ENCODE data around the gene LRCH3. TPM values are rescaled to one million over a fixed set of nuclear protein-coding genes. Genes with fewer than 3 reads are reported as not detected.

LRCH3 gene
- total RNA-seq, 1 experiment from 2014 or later = 75.8 TPM

DNA sequence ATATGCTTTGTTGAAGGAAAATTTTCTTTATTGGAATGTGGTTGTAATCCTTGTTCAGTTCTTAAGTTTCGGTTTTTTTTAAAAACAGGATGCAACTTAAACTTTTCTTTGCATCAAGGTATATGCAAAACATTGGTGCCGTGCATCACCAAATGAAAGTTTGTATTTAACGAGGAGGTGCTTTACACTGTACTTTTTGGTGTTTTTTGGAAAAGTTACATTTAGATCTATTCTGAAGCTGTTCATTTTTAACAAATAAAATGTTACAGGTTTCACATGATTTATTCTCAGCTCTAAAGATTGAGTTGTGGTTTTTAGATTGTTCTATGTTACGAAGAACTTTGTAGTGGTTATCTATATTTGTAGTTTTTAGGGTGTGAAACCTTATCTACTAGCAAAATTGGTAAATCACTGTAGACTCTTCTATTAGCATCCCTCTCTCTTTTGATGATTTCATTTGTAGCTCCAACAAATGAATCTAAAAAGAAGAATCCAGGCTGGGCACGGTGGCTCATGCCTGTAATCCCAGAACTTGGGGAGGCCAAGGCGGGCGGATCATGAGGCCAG, 7.0 kb upstream of the LRCH3 start:
- no peak for ATAC-seq
- Histone ChIP-seq H3K36me3 (ENCODE audit: control insufficient read depth, insufficient read depth, low read length) (peaks cover 29% of the 10 kb centered on the region), H3K27ac (ENCODE audit: low read length) (no peak overlapping the region), H3K27me3 (ENCODE audit: control insufficient read depth, insufficient read depth, low read length) (no peaks in the 10 kb centered on the region), H3K4me1 (ENCODE audit: control insufficient read depth, insufficient read depth, low read length) (no peaks in the 10 kb centered on the region), H3K9me3 (ENCODE audit: control insufficient read depth, insufficient read depth, low read depth, low read length) (no peaks in the 10 kb centered on the region), H3K4me3 (ENCODE audit: low read depth in 2 of 2, low read length in 2 of 2) (no peak overlapping the region)
- ChIA-PET CTCF (no interaction called here), POLR2A (no interaction called here)
- in situ Hi-C loops (cut with HindIII; ENCODE audit: low pct_unique_long_range_greater_than_20kb, low sequenced_read_pairs) = no loop called here
- TF ChIP-seq, protein P1, sequence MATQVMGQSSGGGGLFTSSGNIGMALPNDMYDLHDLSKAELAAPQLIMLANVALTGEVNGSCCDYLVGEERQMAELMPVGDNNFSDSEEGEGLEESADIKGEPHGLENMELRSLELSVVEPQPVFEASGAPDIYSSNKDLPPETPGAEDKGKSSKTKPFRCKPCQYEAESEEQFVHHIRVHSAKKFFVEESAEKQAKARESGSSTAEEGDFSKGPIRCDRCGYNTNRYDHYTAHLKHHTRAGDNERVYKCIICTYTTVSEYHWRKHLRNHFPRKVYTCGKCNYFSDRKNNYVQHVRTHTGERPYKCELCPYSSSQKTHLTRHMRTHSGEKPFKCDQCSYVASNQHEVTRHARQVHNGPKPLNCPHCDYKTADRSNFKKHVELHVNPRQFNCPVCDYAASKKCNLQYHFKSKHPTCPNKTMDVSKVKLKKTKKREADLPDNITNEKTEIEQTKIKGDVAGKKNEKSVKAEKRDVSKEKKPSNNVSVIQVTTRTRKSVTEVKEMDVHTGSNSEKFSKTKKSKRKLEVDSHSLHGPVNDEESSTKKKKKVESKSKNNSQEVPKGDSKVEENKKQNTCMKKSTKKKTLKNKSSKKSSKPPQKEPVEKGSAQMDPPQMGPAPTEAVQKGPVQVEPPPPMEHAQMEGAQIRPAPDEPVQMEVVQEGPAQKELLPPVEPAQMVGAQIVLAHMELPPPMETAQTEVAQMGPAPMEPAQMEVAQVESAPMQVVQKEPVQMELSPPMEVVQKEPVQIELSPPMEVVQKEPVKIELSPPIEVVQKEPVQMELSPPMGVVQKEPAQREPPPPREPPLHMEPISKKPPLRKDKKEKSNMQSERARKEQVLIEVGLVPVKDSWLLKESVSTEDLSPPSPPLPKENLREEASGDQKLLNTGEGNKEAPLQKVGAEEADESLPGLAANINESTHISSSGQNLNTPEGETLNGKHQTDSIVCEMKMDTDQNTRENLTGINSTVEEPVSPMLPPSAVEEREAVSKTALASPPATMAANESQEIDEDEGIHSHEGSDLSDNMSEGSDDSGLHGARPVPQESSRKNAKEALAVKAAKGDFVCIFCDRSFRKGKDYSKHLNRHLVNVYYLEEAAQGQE (IDR thresholded peaks at IDR 0.05; ENCODE audit: insufficient read depth in 1 of 2, low read depth in 2 of 2, low read length in 1 of 2) = no peak
- TF ChIP-seq, protein P2, sequence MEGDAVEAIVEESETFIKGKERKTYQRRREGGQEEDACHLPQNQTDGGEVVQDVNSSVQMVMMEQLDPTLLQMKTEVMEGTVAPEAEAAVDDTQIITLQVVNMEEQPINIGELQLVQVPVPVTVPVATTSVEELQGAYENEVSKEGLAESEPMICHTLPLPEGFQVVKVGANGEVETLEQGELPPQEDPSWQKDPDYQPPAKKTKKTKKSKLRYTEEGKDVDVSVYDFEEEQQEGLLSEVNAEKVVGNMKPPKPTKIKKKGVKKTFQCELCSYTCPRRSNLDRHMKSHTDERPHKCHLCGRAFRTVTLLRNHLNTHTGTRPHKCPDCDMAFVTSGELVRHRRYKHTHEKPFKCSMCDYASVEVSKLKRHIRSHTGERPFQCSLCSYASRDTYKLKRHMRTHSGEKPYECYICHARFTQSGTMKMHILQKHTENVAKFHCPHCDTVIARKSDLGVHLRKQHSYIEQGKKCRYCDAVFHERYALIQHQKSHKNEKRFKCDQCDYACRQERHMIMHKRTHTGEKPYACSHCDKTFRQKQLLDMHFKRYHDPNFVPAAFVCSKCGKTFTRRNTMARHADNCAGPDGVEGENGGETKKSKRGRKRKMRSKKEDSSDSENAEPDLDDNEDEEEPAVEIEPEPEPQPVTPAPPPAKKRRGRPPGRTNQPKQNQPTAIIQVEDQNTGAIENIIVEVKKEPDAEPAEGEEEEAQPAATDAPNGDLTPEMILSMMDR (IDR thresholded peaks at IDR 0.05) = no peak
- TF ChIP-seq TCF7L2 (IDR thresholded peaks at IDR 0.05; ENCODE audit: low read depth, low read length) (no peak), POLR2AphosphoS5 (IDR thresholded peaks at IDR 0.05; ENCODE audit: low read depth, low read length) (no peak), SIN3A (IDR thresholded peaks at IDR 0.05; ENCODE audit: borderline replicate concordance, insufficient read depth, low read depth, low read length) (no peak)
- intact Hi-C loops (cut with micrococcal nuclease; ENCODE audit: unreplicated experiment) = no loop called here
- no peak for DNase-seq (ENCODE audit: low read depth, low spot score)
- BruUV-seq (replicated peaks) = no TSS peak

DNA sequence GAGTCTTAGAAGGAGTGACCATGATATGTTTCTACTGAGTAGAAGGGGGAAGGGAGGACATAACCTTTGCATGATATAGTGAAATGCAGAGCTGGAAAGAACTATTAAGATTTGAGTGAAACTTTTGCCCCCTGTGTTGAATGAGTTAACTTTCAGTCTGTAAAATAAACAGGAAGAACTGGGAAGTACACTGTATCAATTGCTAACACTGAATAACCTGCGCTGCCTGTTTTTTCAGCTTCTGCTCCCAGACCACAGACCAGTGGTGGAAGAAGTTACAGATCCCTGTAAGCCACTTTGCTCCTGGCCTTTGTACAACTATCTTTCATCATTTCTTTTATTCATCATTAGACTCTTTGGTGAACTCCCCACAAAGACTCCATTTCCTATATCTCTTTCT, 3.6 kb upstream of the LRCH3 start:
- BruUV-seq (replicated peaks) = no TSS peak
- Histone ChIP-seq H3K9me3 (ENCODE audit: control insufficient read depth, insufficient read depth, low read depth, low read length) (no peaks in the 10 kb centered on the region), H3K4me3 (ENCODE audit: low read depth in 2 of 2, low read length in 2 of 2) (no peak overlapping the region), H3K36me3 (ENCODE audit: control insufficient read depth, insufficient read depth, low read length) (peaks cover 18% of the 10 kb centered on the region), H3K27ac (ENCODE audit: low read length) (no peak overlapping the region), H3K4me1 (ENCODE audit: control insufficient read depth, insufficient read depth, low read length) (no peaks in the 10 kb centered on the region; the same call in 1 of the 2 replicates), H3K27me3 (ENCODE audit: control insufficient read depth, insufficient read depth, low read length) (no peaks in the 10 kb centered on the region)
- in situ Hi-C loops (cut with HindIII; ENCODE audit: low pct_unique_long_range_greater_than_20kb, low sequenced_read_pairs) = no loop called here
- DNase-seq (ENCODE audit: low read depth, low spot score) (no peak), ATAC-seq (no peak)
- ChIA-PET POLR2A (interaction anchor here (0.5 kb wide), 1 partner anchor 8 kb away, joined by 9 read pairs; no protein-coding TSS in a partner anchor), CTCF (no interaction called here)
- intact Hi-C loops (cut with micrococcal nuclease; ENCODE audit: unreplicated experiment) = no loop called here
- TF ChIP-seq, protein P2 (IDR thresholded peaks at IDR 0.05) = no peak
- no peak for TF ChIP-seq POLR2AphosphoS5 (IDR thresholded peaks at IDR 0.05; ENCODE audit: low read depth, low read length)
- no peak for TF ChIP-seq SIN3A (IDR thresholded peaks at IDR 0.05; ENCODE audit: borderline replicate concordance, insufficient read depth, low read depth, low read length)
- no peak for TF ChIP-seq TCF7L2 (IDR thresholded peaks at IDR 0.05; ENCODE audit: low read depth, low read length)
- TF ChIP-seq, protein P1 (IDR thresholded peaks at IDR 0.05; ENCODE audit: insufficient read depth in 1 of 2, low read depth in 2 of 2, low read length in 1 of 2) = no peak
